ENCODE data around the gene OR8G5.

Gene OR8G5

GRCh38 chr11:124277804-124278203, 21.6 kb downstream of the OR8G5 start:
- no peak overlapping the region for H3K27ac ChIP-seq (ENCODE audit: insufficient read depth, low read length, poor library complexity, severe bottlenecking)
- H3K4me3 ChIP-seq (ENCODE audit: insufficient read depth, low read depth, low read length, poor library complexity, severe bottlenecking): no peak overlapping the region
- H3K4me1 ChIP-seq (ENCODE audit: control insufficient read depth, insufficient read depth, low read length, poor library complexity, severe bottlenecking): no peaks in the 10 kb centered on the region
- no peaks in the 10 kb centered on the region for H3K9me3 ChIP-seq (ENCODE audit: control insufficient read depth, low read length)
- H3K27me3 ChIP-seq (replicated peaks; ENCODE audit: control insufficient read depth, insufficient read depth, low read length, poor library complexity, severe bottlenecking): no peaks in the 10 kb centered on the region
- no peak for DNase-seq
- H3K36me3 ChIP-seq (ENCODE audit: control insufficient read depth, insufficient read depth, low read length): no peaks in the 10 kb centered on the region

- DNase-seq: no peak
- Histone ChIP-seq H3K4me3 (ENCODE audit: insufficient read depth, low read depth, low read length, poor library complexity, severe bottlenecking) (no peak overlapping the region), H3K27me3 (replicated peaks; ENCODE audit: control insufficient read depth, insufficient read depth, low read length, poor library complexity, severe bottlenecking) (no peaks in the 10 kb centered on the region)
These were observed 22.1 kb downstream of the OR8G5 start for GRCh38 chr11:124278261-124278660.

GRCh38 chr11:124285610-124286344, 29.6 kb downstream of the OR8G5 start:
- H3K9me3 ChIP-seq (ENCODE audit: control insufficient read depth, low read length): no peaks in the 10 kb centered on the region
- DNase-seq: no peak
- no peak overlapping the region for H3K27ac ChIP-seq (ENCODE audit: insufficient read depth, low read length, poor library complexity, severe bottlenecking)
- no peaks in the 10 kb centered on the region for H3K36me3 ChIP-seq (ENCODE audit: control insufficient read depth, insufficient read depth, low read length)
- H3K4me3 ChIP-seq (ENCODE audit: insufficient read depth, low read depth, low read length, poor library complexity, severe bottlenecking): no peak overlapping the region
- no peaks in the 10 kb centered on the region for H3K27me3 ChIP-seq (replicated peaks; ENCODE audit: control insufficient read depth, insufficient read depth, low read length, poor library complexity, severe bottlenecking)
- H3K4me1 ChIP-seq (ENCODE audit: control insufficient read depth, insufficient read depth, low read length, poor library complexity, severe bottlenecking): no peaks in the 10 kb centered on the region

More at GRCh38 chr11:124278261-124278660, 22.1 kb downstream of the OR8G5 start:
- Histone ChIP-seq H3K27ac (ENCODE audit: insufficient read depth, low read length, poor library complexity, severe bottlenecking) (no peak overlapping the region), H3K4me1 (ENCODE audit: control insufficient read depth, insufficient read depth, low read length, poor library complexity, severe bottlenecking) (no peaks in the 10 kb centered on the region), H3K36me3 (ENCODE audit: control insufficient read depth, insufficient read depth, low read length) (no peaks in the 10 kb centered on the region), H3K9me3 (ENCODE audit: control insufficient read depth, low read length) (no peaks in the 10 kb centered on the region)

GRCh38 chr11:124294687-124295086, 38.5 kb downstream of the OR8G5 start:
- DNase-seq: no peak
- Histone ChIP-seq H3K36me3 (ENCODE audit: control insufficient read depth, insufficient read depth, low read length) (no peaks in the 10 kb centered on the region), H3K27ac (ENCODE audit: insufficient read depth, low read length, poor library complexity, severe bottlenecking) (no peak overlapping the region), H3K4me3 (ENCODE audit: insufficient read depth, low read depth, low read length, poor library complexity, severe bottlenecking) (no peak overlapping the region), H3K27me3 (replicated peaks; ENCODE audit: control insufficient read depth, insufficient read depth, low read length, poor library complexity, severe bottlenecking) (no peaks in the 10 kb centered on the region), H3K4me1 (ENCODE audit: control insufficient read depth, insufficient read depth, low read length, poor library complexity, severe bottlenecking) (no peaks in the 10 kb centered on the region), H3K9me3 (ENCODE audit: control insufficient read depth, low read length) (no peaks in the 10 kb centered on the region)

GRCh38 chr11:124296016-124296415, 39.8 kb downstream of the OR8G5 start:
- Histone ChIP-seq H3K27ac (ENCODE audit: insufficient read depth, low read length, poor library complexity, severe bottlenecking) (no peak overlapping the region), H3K4me3 (ENCODE audit: insufficient read depth, low read depth, low read length, poor library complexity, severe bottlenecking) (no peak overlapping the region), H3K9me3 (ENCODE audit: control insufficient read depth, low read length) (no peaks in the 10 kb centered on the region), H3K27me3 (replicated peaks; ENCODE audit: control insufficient read depth, insufficient read depth, low read length, poor library complexity, severe bottlenecking) (no peaks in the 10 kb centered on the region), H3K4me1 (ENCODE audit: control insufficient read depth, insufficient read depth, low read length, poor library complexity, severe bottlenecking) (no peaks in the 10 kb centered on the region), H3K36me3 (ENCODE audit: control insufficient read depth, insufficient read depth, low read length) (no peaks in the 10 kb centered on the region)
- DNase-seq: no peak

- H3K4me1 ChIP-seq (ENCODE audit: control insufficient read depth, insufficient read depth, low read length, poor library complexity, severe bottlenecking): no peaks in the 10 kb centered on the region
- no peaks in the 10 kb centered on the region for H3K36me3 ChIP-seq (ENCODE audit: control insufficient read depth, insufficient read depth, low read length)
- no peak overlapping the region for H3K27ac ChIP-seq (ENCODE audit: insufficient read depth, low read length, poor library complexity, severe bottlenecking)
- H3K9me3 ChIP-seq (ENCODE audit: control insufficient read depth, low read length): no peaks in the 10 kb centered on the region
- no peaks in the 10 kb centered on the region for H3K27me3 ChIP-seq (replicated peaks; ENCODE audit: control insufficient read depth, insufficient read depth, low read length, poor library complexity, severe bottlenecking)
- DNase-seq: no peak
- H3K4me3 ChIP-seq (ENCODE audit: insufficient read depth, low read depth, low read length, poor library complexity, severe bottlenecking): no peak overlapping the region
These were observed 41.7 kb downstream of the OR8G5 start for GRCh38 chr11:124297921-124298320.

- Histone ChIP-seq H3K4me1 (ENCODE audit: control insufficient read depth, insufficient read depth, low read length, poor library complexity, severe bottlenecking) (no peaks in the 10 kb centered on the region), H3K9me3 (ENCODE audit: control insufficient read depth, low read length) (no peaks in the 10 kb centered on the region), H3K27ac (ENCODE audit: insufficient read depth, low read length, poor library complexity, severe bottlenecking) (no peak overlapping the region), H3K4me3 (ENCODE audit: insufficient read depth, low read depth, low read length, poor library complexity, severe bottlenecking) (no peak overlapping the region), H3K36me3 (ENCODE audit: control insufficient read depth, insufficient read depth, low read length) (no peaks in the 10 kb centered on the region), H3K27me3 (replicated peaks; ENCODE audit: control insufficient read depth, insufficient read depth, low read length, poor library complexity, severe bottlenecking) (no peaks in the 10 kb centered on the region)
- DNase-seq: no peak
These were observed 45.4 kb downstream of the OR8G5 start for GRCh38 chr11:124301548-124301947.

- H3K36me3 ChIP-seq (ENCODE audit: control insufficient read depth, insufficient read depth, low read length): no peaks in the 10 kb centered on the region
- DNase-seq: no peak
- no peaks in the 10 kb centered on the region for H3K27me3 ChIP-seq (replicated peaks; ENCODE audit: control insufficient read depth, insufficient read depth, low read length, poor library complexity, severe bottlenecking)
- H3K27ac ChIP-seq (ENCODE audit: insufficient read depth, low read length, poor library complexity, severe bottlenecking): no peak overlapping the region
- no peak overlapping the region for H3K4me3 ChIP-seq (ENCODE audit: insufficient read depth, low read depth, low read length, poor library complexity, severe bottlenecking)
- H3K9me3 ChIP-seq (ENCODE audit: control insufficient read depth, low read length): no peaks in the 10 kb centered on the region
- no peaks in the 10 kb centered on the region for H3K4me1 ChIP-seq (ENCODE audit: control insufficient read depth, insufficient read depth, low read length, poor library complexity, severe bottlenecking)
These were observed 46.4 kb downstream of the OR8G5 start for GRCh38 chr11:124302347-124303125.

GRCh38 chr11:124307093-124307492, 50.9 kb downstream of the OR8G5 start:
- no peak overlapping the region for H3K27ac ChIP-seq (ENCODE audit: insufficient read depth, low read length, poor library complexity, severe bottlenecking)
- H3K9me3 ChIP-seq (ENCODE audit: control insufficient read depth, low read length): no peaks in the 10 kb centered on the region
- DNase-seq: no peak
- H3K36me3 ChIP-seq (ENCODE audit: control insufficient read depth, insufficient read depth, low read length): no peaks in the 10 kb centered on the region
- H3K4me1 ChIP-seq (ENCODE audit: control insufficient read depth, insufficient read depth, low read length, poor library complexity, severe bottlenecking): no peaks in the 10 kb centered on the region
- no peaks in the 10 kb centered on the region for H3K27me3 ChIP-seq (replicated peaks; ENCODE audit: control insufficient read depth, insufficient read depth, low read length, poor library complexity, severe bottlenecking)
- H3K4me3 ChIP-seq (ENCODE audit: insufficient read depth, low read depth, low read length, poor library complexity, severe bottlenecking): no peak overlapping the region

- no peaks in the 10 kb centered on the region for H3K4me1 ChIP-seq (ENCODE audit: control insufficient read depth, insufficient read depth, low read length, poor library complexity, severe bottlenecking)
- H3K27me3 ChIP-seq (replicated peaks; ENCODE audit: control insufficient read depth, insufficient read depth, low read length, poor library complexity, severe bottlenecking): no peaks in the 10 kb centered on the region
- H3K27ac ChIP-seq (ENCODE audit: insufficient read depth, low read length, poor library complexity, severe bottlenecking): no peak overlapping the region
- DNase-seq: no peak
- no peaks in the 10 kb centered on the region for H3K9me3 ChIP-seq (ENCODE audit: control insufficient read depth, low read length)
- no peaks in the 10 kb centered on the region for H3K36me3 ChIP-seq (ENCODE audit: control insufficient read depth, insufficient read depth, low read length)
- no peak overlapping the region for H3K4me3 ChIP-seq (ENCODE audit: insufficient read depth, low read depth, low read length, poor library complexity, severe bottlenecking)
These were observed 54.5 kb downstream of the OR8G5 start for GRCh38 chr11:124310721-124311120.
